RWPE2 (cell line): ENCODE measurements around the gene XK.
"Not testable (repeated sequence)": the region's sequence is repeated elsewhere in the genome, so short reads cannot be mapped to it uniquely, and the experiment has no call there.

Experiments
- ATAC-seq: fragments of 200-7000 bp; cut with Tn5 transposase; 3 replicates; pipeline ENCODE4 v1.9.1; 2021; ENCODE audit warnings: low read depth
- DNase-seq: peaks from one replicate; pipeline ENCODE4 v3.0.0-alpha.2; 2020; ENCODE audit warnings: low spot score
- H3K27ac ChIP-seq: fragments of 450-650 bp; 2 replicates; pipeline ENCODE4 v1.5.1; 2017; ENCODE audit warnings: mild to moderate bottlenecking; ENCODE audit not compliant: poor library complexity, severe bottlenecking
- H3K27me3 ChIP-seq: fragments of 250-450 bp; sonication (Bioruptor Pico); 2 replicates; pipeline ENCODE4 v1.5.1; 2021; ENCODE audit warnings: mild to moderate bottlenecking, moderate library complexity; ENCODE audit not compliant: insufficient read depth, poor library complexity, severe bottlenecking
- H3K36me3 ChIP-seq: fragments of 250-450 bp; sonication (Bioruptor Pico); 2 replicates; pipeline ENCODE4 v1.5.1; 2020; ENCODE audit warnings: low read depth, mild to moderate bottlenecking, moderate library complexity
- H3K4me1 ChIP-seq: fragments of 250-450 bp; sonication (Bioruptor Pico); 2 replicates; pipeline ENCODE4 v1.5.1; 2021; ENCODE audit warnings: mild to moderate bottlenecking, moderate library complexity; ENCODE audit not compliant: insufficient read depth, poor library complexity, severe bottlenecking
- H3K4me3 ChIP-seq: fragments of 250-450 bp; sonication (Bioruptor Pico); 2 replicates; pipeline ENCODE4 v1.5.1; 2021; ENCODE audit warnings: mild to moderate bottlenecking, moderate library complexity; ENCODE audit not compliant: severe bottlenecking
- H3K9me3 ChIP-seq: fragments of 250-450 bp; sonication (Bioruptor Pico); 2 replicates; pipeline ENCODE4 v1.5.1; 2021; ENCODE audit warnings: mild to moderate bottlenecking, moderate library complexity; ENCODE audit not compliant: severe bottlenecking
- CTCF ChIP-seq: fragments of 450-650 bp; IDR thresholded peaks from one replicate; pipeline ENCODE4 v1.5.1; 2017; ENCODE audit warnings: mild to moderate bottlenecking, moderate library complexity; ENCODE audit not compliant: poor library complexity, severe bottlenecking

XK gene

GRCh38 chrX:37763400-37763799, 77.8 kb downstream of the XK start:
- H3K4me3 ChIP-seq: no peak overlapping the region
- no peak overlapping the region for H3K27ac ChIP-seq
- TF ChIP-seq CTCF: no peak
- H3K36me3 ChIP-seq: no peaks in the 10 kb centered on the region
- H3K27me3 ChIP-seq: no peaks in the 10 kb centered on the region
- H3K9me3 ChIP-seq: no peaks in the 10 kb centered on the region
- DNase-seq: no peak
- no peaks in the 10 kb centered on the region for H3K4me1 ChIP-seq
- no peak for ATAC-seq

GRCh38 chrX:37765507-37765906, 79.9 kb downstream of the XK start:
- no peak for TF ChIP-seq CTCF
- ATAC-seq (no peak), DNase-seq (no peak)
- H3K27ac ChIP-seq: no peak overlapping the region
- H3K4me3 ChIP-seq: no peak overlapping the region
- H3K27me3 ChIP-seq: no peaks in the 10 kb centered on the region
- no peaks in the 10 kb centered on the region for H3K36me3 ChIP-seq
- H3K4me1 ChIP-seq: no peaks in the 10 kb centered on the region
- H3K9me3 ChIP-seq: no peaks in the 10 kb centered on the region

- Histone ChIP-seq H3K36me3 (no peaks in the 10 kb centered on the region), H3K27me3 (no peaks in the 10 kb centered on the region), H3K27ac (no peak overlapping the region), H3K9me3 (no peaks in the 10 kb centered on the region), H3K4me1 (no peaks in the 10 kb centered on the region), H3K4me3 (no peak overlapping the region)
- DNase-seq (no peak), ATAC-seq (no peak)
- no peak for TF ChIP-seq CTCF
Observed at GRCh38 chrX:37767430-37767829, 81.8 kb downstream of the XK start.

GRCh38 chrX:37768866-37769265, 83.3 kb downstream of the XK start:
- not testable (repeated sequence) for ATAC-seq, H3K4me3 ChIP-seq, DNase-seq, H3K36me3 ChIP-seq, H3K27ac ChIP-seq, H3K27me3 ChIP-seq, H3K9me3 ChIP-seq, H3K4me1 ChIP-seq

- no peak overlapping the region for H3K4me3 ChIP-seq
- no peaks in the 10 kb centered on the region for H3K36me3 ChIP-seq
- H3K9me3 ChIP-seq: no peaks in the 10 kb centered on the region
- no peaks in the 10 kb centered on the region for H3K4me1 ChIP-seq
- H3K27me3 ChIP-seq: no peaks in the 10 kb centered on the region
- no peak for TF ChIP-seq CTCF
- no peak for ATAC-seq
- no peak overlapping the region for H3K27ac ChIP-seq
- no peak for DNase-seq
Observed at GRCh38 chrX:37776283-37776986, 90.8 kb downstream of the XK start.
